GM21529 (cell line): Measurements from ENCODE around the gene ABCA4.
A peak's percentile ranks its signal among the peaks of the same experiment; 100 is the strongest.

Experiments
- ATAC-seq: cut with Tn5 transposase; IDR thresholded peaks from one replicate; pipeline ENCODE4 v1.9.1; 2021; ENCODE audit not compliant: unreplicated experiment

ABCA4 gene

GRCh38 chr1:94122201-94122970 is 1.4 kb upstream of the ABCA4 start:
- ATAC-seq: no peak

- no peak for ATAC-seq
Observed at GRCh38 chr1:94121411-94121821, 468 bp upstream of the ABCA4 start.

DNA sequence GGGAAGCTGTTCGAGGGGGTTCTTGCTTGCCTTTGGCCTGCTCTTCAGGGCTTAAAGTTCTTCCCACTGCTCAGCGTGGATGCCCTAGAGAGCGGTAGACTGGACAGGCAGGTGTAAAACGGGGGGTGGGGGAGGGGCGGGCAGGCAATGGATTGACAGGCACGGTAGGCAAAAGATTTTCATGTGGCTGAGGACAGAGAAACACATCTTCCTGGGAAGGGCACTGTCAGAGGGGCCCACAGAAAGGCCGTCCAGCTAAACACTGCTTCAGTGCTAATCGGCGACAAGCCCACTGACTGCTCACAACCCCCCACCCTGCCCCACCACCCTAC is 412 bp downstream of the ABCA4 start:
- ATAC-seq: no peak

DNA sequence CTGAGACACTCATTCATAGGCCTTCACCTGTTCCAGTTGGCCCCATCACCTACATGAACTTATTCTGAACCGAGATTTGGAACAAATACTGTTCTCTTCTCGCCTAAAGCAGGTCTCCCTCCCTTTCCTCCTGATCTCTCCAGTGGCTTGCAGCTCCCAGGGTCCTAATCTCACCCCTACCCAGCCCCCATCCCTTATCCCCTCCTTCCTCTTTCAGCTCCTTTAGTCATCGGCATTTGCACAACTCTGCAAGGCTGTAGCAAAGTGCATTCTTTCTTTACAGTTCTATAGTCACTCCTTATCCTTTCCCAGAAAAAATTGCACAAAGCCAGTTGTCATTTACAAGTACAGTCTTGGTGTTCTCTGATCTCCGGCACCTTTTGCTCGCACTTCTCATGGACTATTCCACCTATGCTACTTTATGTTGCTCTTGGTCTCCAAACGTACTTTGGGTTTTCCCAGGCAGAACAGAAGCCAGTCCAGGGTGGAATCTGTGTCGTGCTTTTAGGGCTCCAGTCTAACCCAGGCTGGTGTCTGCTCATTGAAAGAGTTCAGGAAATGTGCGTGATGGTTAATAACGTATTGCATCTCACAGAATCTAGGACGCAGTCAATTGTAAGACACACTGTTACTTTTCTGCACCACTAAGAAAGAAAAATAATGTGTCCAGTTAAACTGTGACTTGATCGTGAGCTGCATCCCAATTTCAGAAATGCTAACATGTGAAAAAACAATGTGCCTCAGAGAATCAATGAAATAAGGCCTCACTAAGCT is 965 bp downstream of the ABCA4 start:
- no peak for ATAC-seq

- no peak for ATAC-seq
Observed at GRCh38 chr1:94119306-94119705, 1.6 kb downstream of the ABCA4 start.

GRCh38 chr1:94118471-94118870 is 2.5 kb downstream of the ABCA4 start:
- ATAC-seq: no peak

DNA sequence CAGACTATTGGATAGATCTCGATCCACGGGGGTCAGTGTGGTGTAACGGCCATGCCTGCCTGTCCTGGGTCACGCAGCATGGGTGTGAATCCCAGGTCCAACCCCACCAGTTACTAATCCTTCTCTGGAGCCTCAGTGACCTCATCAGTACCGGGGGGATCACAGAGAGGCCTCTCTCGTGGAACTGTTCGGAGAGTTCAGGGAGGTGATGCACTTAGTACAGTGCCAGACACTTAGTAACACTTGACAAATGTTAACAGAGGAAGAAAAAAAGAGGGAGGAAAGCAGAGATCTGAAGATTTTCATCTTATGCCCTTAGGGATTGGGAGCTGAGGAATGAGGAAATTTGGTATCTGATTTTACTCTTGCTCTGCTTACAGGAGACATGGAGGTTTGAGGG is 2.9 kb downstream of the ABCA4 start:
- no peak for ATAC-seq

GRCh38 chr1:94117259-94117851 is 3.6 kb downstream of the ABCA4 start:
- ATAC-seq: no peak

DNA sequence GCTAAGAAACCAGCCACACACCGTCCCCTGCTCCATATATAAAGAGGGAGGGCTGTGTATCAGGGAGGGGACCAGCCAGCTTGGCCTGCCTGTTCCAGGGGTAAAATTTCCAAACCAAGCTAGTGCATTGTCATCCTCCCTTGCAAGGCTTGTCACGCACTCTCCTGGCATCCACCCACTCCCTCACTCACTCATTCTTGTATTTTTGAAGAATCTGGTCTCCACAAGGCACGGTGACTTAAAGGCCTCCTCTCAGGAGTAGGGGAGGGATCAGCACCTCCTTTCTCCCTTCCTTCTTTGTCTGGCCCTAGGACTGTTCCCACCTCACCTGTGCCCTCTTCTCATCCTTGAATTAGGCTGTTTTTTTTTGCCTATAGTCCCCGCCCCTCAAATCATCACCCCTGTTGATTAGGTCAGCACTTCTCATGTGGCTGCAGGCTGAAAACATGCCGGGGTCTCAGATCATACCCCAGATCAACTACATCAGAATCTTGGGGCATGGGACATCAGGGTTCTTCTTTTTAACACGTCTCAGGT is 5.0 kb downstream of the ABCA4 start:
- ATAC-seq: no peak

GRCh38 chr1:94115254-94115899 is 5.6 kb downstream of the ABCA4 start:
- ATAC-seq: no peak

- ATAC-seq: no peak
Observed at GRCh38 chr1:94113589-94114226, 7.2 kb downstream of the ABCA4 start.

DNA sequence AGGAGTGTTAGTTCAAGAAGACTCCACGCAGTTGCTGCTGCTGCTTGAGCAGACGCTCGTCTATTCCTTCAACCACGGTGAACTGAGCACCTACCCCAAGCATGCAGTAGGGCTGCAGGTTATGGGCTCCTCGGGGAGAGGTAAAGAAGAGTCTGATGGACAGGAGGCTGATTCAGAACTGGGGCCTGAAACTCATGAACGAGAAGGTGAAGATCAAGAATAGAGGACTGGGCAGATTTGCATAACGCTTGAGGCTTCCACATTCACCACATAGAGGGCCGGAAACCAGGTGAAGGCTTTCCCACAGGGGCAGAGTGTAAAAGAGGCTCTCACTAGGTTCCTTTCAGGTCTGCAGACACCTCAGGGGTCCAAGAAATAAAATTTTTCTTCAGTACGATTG is 9.1 kb downstream of the ABCA4 start:
- ATAC-seq: peak; percentile 96

DNA sequence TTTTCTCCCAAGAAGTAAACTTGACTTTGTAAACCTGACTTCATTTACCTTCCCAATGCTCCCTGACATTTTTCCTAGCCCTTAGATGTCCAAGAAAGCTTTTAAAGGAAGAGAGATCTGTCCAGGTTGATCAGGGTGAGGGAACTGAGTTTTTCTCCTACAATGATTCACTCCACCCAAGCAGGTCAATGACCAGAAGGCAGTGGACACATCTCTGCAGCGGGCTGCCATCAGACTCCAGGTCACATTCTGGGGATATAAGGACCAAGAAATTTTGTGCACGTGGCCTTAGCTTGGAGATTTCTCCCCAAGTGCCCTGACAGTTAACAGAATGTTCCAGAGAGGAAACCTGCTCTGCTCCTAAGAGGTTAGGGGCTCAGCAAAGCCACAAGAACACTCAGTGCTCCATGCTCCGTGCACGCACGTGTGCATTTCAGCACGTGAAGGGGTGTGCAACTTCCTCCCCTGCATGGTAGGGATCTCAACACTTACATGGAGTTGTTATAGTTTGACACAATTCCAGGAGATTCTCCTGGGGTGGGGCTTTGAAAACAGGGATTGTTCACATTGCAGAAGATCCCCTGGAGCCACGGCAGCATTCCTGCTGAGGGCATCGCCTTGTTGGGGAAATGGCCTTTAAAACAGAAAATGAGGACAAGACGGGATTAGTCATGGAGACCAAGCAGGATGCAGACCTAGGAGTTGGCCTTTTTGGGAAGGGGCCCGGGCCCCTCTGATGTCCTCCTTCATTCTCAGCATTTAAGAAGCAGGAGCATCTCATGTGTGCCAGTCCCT is 9.8 kb downstream of the ABCA4 start:
- no peak for ATAC-seq

DNA sequence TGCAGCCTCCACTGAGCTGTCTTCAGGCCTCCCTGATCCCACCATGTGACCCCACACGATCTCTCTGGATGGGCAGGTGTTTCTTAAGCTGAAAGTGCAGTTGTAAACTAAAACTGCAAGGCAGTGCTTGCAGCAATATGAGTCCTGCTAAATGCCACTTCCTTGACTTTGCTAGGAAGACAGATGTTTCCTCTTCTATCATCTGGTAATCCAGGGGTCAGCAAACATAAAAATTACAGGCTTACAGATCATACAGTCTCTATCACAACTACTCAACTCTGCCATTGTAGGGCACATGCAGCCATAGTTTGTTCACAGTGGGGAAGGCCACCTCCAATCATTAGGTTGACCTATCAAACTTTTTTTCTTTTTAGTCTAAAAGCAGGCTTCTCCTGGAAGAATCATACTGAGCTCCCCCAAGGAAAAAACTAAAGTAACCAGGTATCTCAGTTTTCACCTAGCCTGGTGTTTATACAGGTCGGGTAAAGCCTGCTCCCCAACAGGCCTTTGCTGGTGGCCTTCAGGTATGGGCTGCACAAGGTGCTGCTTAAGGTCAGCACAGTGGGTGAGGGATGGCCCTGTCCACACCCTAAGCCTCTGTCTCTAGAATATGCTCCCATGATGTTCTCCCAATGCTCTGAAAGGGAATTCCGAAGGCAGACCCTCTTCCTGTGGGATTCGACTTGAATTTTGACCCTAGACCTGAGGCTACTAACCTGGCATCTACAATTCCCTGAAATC is 10.8 kb downstream of the ABCA4 start:
- ATAC-seq: no peak

DNA sequence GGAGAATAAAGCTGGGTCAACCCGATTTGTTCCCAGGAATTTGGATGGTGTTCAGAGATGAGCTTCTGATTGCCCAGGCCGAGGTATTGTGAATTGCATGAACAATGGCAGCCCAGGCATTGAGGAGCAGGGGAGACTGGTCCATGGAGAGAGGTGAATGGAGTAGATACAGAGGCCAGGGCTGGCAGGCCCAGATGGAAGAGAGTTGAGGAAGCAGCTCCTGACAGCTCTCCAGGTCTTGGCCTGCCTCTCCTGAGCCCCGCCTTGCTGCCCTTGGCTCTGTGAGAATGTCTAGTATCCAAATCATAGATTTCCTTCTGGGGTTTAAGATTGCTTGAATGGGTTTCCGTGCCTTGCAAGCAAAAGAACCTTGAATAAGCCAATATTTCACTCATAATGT is 11.5 kb downstream of the ABCA4 start:
- ATAC-seq: no peak

DNA sequence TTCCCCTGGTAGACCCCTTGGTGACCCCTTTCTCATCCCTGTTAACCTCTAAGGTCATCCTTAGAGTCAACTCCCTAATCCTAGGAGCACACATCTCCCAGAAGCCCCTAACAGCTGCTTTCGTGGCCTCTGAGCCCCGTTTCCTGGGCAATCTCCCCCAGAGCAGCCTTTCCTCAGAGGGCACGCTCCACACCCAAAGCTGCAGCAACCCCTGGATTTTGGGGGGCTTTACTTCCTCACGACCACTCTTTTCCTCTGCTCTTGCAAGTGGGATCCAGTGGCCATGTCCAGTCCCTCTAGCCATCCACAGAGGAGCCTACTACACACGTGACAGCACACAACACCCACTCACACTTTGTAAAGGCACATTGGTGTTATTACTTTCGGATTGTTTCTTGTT is 13.8 kb downstream of the ABCA4 start:
- ATAC-seq: no peak

DNA sequence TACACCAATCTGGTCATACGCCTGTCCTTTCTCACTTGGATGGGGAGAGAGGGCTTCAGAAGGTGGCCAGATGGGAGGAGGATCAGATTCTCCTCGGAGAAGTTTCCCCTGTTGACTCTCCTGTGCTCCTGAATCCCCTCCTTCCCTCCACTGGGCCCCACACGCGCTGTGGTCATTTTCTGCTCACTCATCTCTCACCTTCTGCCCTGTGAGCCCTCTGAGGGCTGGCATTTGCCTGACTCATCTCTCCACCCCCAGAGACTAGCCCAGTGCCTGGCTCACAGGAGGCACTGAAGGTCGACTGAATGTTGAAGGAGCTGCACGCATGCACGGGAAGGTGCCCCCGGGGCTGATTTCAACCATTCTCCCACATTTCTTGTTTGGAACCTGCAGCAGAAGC is 14.2 kb downstream of the ABCA4 start:
- ATAC-seq: no peak

GRCh38 chr1:94105957-94106529 is 14.9 kb downstream of the ABCA4 start:
- ATAC-seq: no peak

- no peak for ATAC-seq
Observed at GRCh38 chr1:94105581-94105952, 15.4 kb downstream of the ABCA4 start.
